GM19193 (cell line): ENCODE results near the gene SSTR5.

Experiments used
- POLR2A ChIP-seq: IDR thresholded peaks from 4 replicates; pipeline ENCODE4 v1.6.1; 2011; ENCODE audit not compliant: insufficient read depth, insufficient read length; ENCODE audit errors: extremely low read depth

The SSTR5 gene

GRCh38 chr16:1108299-1109252, 36.0 kb downstream of the SSTR5 start:
- TF ChIP-seq POLR2A, result no peak

GRCh38 chr16:1109648-1110047, 37.1 kb downstream of the SSTR5 start:
- no peak for TF ChIP-seq POLR2A

- TF ChIP-seq POLR2A, result no peak
Observed at GRCh38 chr16:1112506-1113184, 40.1 kb downstream of the SSTR5 start.

- no peak for TF ChIP-seq POLR2A
Observed at GRCh38 chr16:1113489-1113888, 40.9 kb downstream of the SSTR5 start.

GRCh38 chr16:1113889-1114526, 41.5 kb downstream of the SSTR5 start:
- TF ChIP-seq POLR2A, result no peak

GRCh38 chr16:1116693-1117077, 44.1 kb downstream of the SSTR5 start:
- TF ChIP-seq POLR2A, result no peak

- TF ChIP-seq POLR2A, result no peak
Observed at GRCh38 chr16:1117176-1117900, 44.8 kb downstream of the SSTR5 start.

GRCh38 chr16:1117926-1118325, 45.4 kb downstream of the SSTR5 start:
- TF ChIP-seq POLR2A, result no peak

GRCh38 chr16:1119129-1119528, 46.6 kb downstream of the SSTR5 start:
- TF ChIP-seq POLR2A, result no peak

- TF ChIP-seq POLR2A, result no peak
Observed at GRCh38 chr16:1119766-1120576, 47.4 kb downstream of the SSTR5 start.

- TF ChIP-seq POLR2A, result no peak
Observed at GRCh38 chr16:1120577-1120941, 48.0 kb downstream of the SSTR5 start.

GRCh38 chr16:1121009-1121408, 48.5 kb downstream of the SSTR5 start:
- no peak for TF ChIP-seq POLR2A

GRCh38 chr16:1121601-1122397, 49.3 kb downstream of the SSTR5 start:
- TF ChIP-seq POLR2A, result no peak

- no peak for TF ChIP-seq POLR2A
Observed at GRCh38 chr16:1122398-1122765, 49.8 kb downstream of the SSTR5 start.
